ENCODE measurements around the gene HECW1.
"Not testable (repeated sequence)": the region's sequence is repeated elsewhere in the genome, so short reads cannot be mapped to it uniquely, and the experiment has no call there.

Gene HECW1

GRCh38 chr7:43208242-43208641 lies 95.8 kb downstream of the HECW1 start:
- no peak for DNase-seq (ENCODE audit: low spot score)

GRCh38 chr7:43210539-43210938 lies 98.1 kb downstream of the HECW1 start:
- not testable (repeated sequence) for DNase-seq (ENCODE audit: low spot score)

GRCh38 chr7:43211286-43211685 lies 98.8 kb downstream of the HECW1 start:
- no peak for DNase-seq (ENCODE audit: low spot score)

- DNase-seq (ENCODE audit: low spot score) = no peak
Observed at GRCh38 chr7:43211693-43212092, 99.2 kb downstream of the HECW1 start.

GRCh38 chr7:43212921-43213320 lies 100.5 kb downstream of the HECW1 start:
- DNase-seq (ENCODE audit: low spot score) = no peak

GRCh38 chr7:43215061-43215460 lies 102.6 kb downstream of the HECW1 start:
- DNase-seq (ENCODE audit: low spot score) = no peak

GRCh38 chr7:43217055-43217454 lies 104.6 kb downstream of the HECW1 start:
- no peak for DNase-seq (ENCODE audit: low spot score)

GRCh38 chr7:43218901-43219300 lies 106.5 kb downstream of the HECW1 start:
- not testable (repeated sequence) for DNase-seq (ENCODE audit: low spot score)

- DNase-seq (ENCODE audit: low spot score) = no peak
Observed at GRCh38 chr7:43220250-43220649, 107.8 kb downstream of the HECW1 start.

GRCh38 chr7:43220742-43221141 lies 108.3 kb downstream of the HECW1 start:
- no peak for DNase-seq (ENCODE audit: low spot score)

- DNase-seq (ENCODE audit: low spot score) = no peak
Observed at GRCh38 chr7:43229801-43230200, 117.4 kb downstream of the HECW1 start.

- no peak for DNase-seq (ENCODE audit: low spot score)
Observed at GRCh38 chr7:43232366-43232765, 119.9 kb downstream of the HECW1 start.

- no peak for DNase-seq (ENCODE audit: low spot score)
Observed at GRCh38 chr7:43234073-43234472, 121.6 kb downstream of the HECW1 start.

- DNase-seq (ENCODE audit: low spot score) = no peak
Observed at GRCh38 chr7:43234968-43235367, 122.5 kb downstream of the HECW1 start.

- no peak for DNase-seq (ENCODE audit: low spot score)
Observed at GRCh38 chr7:43240565-43240964, 128.1 kb downstream of the HECW1 start.

- no peak for DNase-seq (ENCODE audit: low spot score)
Observed at GRCh38 chr7:43242628-43243255, 130.3 kb downstream of the HECW1 start.

GRCh38 chr7:43244232-43244631 lies 131.8 kb downstream of the HECW1 start:
- no peak for DNase-seq (ENCODE audit: low spot score)

GRCh38 chr7:43244784-43245183 lies 132.3 kb downstream of the HECW1 start:
- no peak for DNase-seq (ENCODE audit: low spot score)

GRCh38 chr7:43247757-43248156 lies 135.3 kb downstream of the HECW1 start:
- no peak for DNase-seq (ENCODE audit: low spot score)

GRCh38 chr7:43248553-43248952 lies 136.1 kb downstream of the HECW1 start:
- DNase-seq (ENCODE audit: low spot score) = no peak

- no peak for DNase-seq (ENCODE audit: low spot score)
Observed at GRCh38 chr7:43248961-43249822, 136.7 kb downstream of the HECW1 start.

GRCh38 chr7:43249823-43250145 lies 137.3 kb downstream of the HECW1 start:
- DNase-seq (ENCODE audit: low spot score) = no peak

- DNase-seq (ENCODE audit: low spot score) = peak; percentile 42
Observed at GRCh38 chr7:43260980-43261878, 148.8 kb downstream of the HECW1 start.

Measured in CD4-positive, alpha-beta T cell treated with Interleukin-6 at 100 ng/mL for 8 hours (primary cell).